GM19468 (cell line): ENCODE results near the gene CASKIN2.
"Not testable (repeated sequence)": the region's sequence is repeated elsewhere in the genome, so short reads cannot be mapped to it uniquely, and the experiment has no call there.

ENCODE experiments used
- ATAC-seq: cut with Tn5 transposase; IDR thresholded peaks from one replicate; pipeline ENCODE4 v1.9.1; 2021; ENCODE audit warnings: mild to moderate bottlenecking, moderate library complexity, moderate number of reproducible peaks; ENCODE audit not compliant: unreplicated experiment; ENCODE audit errors: extremely low read depth

The CASKIN2 gene

GRCh38 chr17:75493476-75494129 is 21.7 kb downstream of the CASKIN2 start:
- no peak for ATAC-seq

- ATAC-seq, result no peak
These were observed 22.7 kb downstream of the CASKIN2 start for GRCh38 chr17:75492555-75493168.

- no peak for ATAC-seq
These were observed 23.7 kb downstream of the CASKIN2 start for GRCh38 chr17:75491680-75492079.

- ATAC-seq, result no peak
These were observed 24.2 kb downstream of the CASKIN2 start for GRCh38 chr17:75490953-75491649.

GRCh38 chr17:75490173-75490743 is 25.1 kb downstream of the CASKIN2 start:
- no peak for ATAC-seq

- no peak for ATAC-seq
These were observed 25.8 kb downstream of the CASKIN2 start for GRCh38 chr17:75489511-75489955.

GRCh38 chr17:75488693-75489510 is 26.4 kb downstream of the CASKIN2 start:
- ATAC-seq, result no peak

- ATAC-seq, result no peak
These were observed 27.8 kb downstream of the CASKIN2 start for GRCh38 chr17:75487351-75488070.

GRCh38 chr17:75486951-75487350 is 28.4 kb downstream of the CASKIN2 start:
- ATAC-seq, result no peak

- no peak for ATAC-seq
These were observed 29.2 kb downstream of the CASKIN2 start for GRCh38 chr17:75486151-75486550.

GRCh38 chr17:75485688-75486087 is 29.6 kb downstream of the CASKIN2 start:
- no peak for ATAC-seq

GRCh38 chr17:75482098-75482942 is 33.0 kb downstream of the CASKIN2 start:
- no peak for ATAC-seq

- ATAC-seq, result no peak
These were observed 33.9 kb downstream of the CASKIN2 start for GRCh38 chr17:75481194-75482068.

- no peak for ATAC-seq
These were observed 35.1 kb downstream of the CASKIN2 start for GRCh38 chr17:75480281-75480680.

- no peak for ATAC-seq
These were observed 36.8 kb downstream of the CASKIN2 start for GRCh38 chr17:75478508-75478907.

- not testable (repeated sequence) for ATAC-seq
These were observed 37.9 kb downstream of the CASKIN2 start for GRCh38 chr17:75477490-75477862.

- no peak for ATAC-seq
These were observed 38.4 kb downstream of the CASKIN2 start for GRCh38 chr17:75476752-75477489.
